GM21367 (cell line): Measurements from ENCODE around the gene GFI1B.
"Not testable (repeated sequence)": the region's sequence is repeated elsewhere in the genome, so short reads cannot be mapped to it uniquely, and the experiment has no call there.

Experiments used
- ATAC-seq: cut with Tn5 transposase; IDR thresholded peaks from one replicate; pipeline ENCODE4 v1.9.1; 2021; ENCODE audit not compliant: unreplicated experiment

GFI1B gene

DNA sequence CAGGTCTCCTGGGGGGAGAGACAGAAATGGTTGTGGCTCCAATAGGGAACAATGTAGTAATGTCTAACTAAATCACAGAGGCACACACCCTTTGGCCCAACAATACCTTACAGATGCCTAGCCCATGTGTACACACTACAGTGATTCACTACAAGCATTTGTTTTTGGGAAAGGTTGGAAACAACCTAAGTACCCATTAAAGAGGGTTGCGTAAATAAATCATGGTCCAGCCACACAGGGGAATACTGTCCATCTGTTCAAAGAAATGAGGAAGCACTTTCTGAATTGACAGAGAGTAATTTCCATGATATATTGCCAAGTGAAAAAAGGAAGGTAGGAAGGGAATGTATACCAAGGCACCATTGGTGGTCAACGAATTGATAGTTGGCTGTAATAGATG is 30.3 kb downstream of the GFI1B start:
- no peak for ATAC-seq

DNA sequence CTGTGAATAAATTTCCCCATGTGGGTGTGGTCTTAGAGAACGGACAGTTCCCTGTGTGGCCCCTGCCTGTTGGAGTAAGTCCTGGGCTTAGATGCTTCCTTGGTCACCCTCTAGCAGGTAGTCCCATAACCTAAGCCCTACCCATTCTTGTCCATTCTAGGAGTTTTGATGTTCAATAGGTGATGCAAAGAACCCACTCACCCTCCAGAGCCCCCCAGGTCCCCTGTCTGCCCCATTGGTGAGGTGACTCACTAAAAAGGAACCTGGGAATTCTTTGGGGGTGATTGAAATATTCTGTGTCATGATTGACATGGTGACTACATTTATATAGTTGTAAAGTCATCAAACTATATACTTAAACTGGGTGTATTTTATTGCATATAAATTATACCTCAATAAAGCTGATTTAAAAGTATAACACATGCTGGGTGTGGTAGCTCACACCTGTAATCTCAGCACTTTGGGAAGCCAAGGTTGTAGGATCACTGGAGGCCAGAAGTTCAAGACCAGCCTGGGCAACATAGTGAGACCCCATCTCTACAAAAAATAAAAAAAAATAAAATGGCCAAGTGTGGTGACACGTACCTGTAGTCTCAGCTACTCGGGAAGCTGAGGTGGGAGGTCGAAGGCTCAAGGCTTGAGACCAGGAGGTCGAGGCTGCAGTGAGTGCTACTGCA is 31.6 kb downstream of the GFI1B start:
- ATAC-seq: no peak

DNA sequence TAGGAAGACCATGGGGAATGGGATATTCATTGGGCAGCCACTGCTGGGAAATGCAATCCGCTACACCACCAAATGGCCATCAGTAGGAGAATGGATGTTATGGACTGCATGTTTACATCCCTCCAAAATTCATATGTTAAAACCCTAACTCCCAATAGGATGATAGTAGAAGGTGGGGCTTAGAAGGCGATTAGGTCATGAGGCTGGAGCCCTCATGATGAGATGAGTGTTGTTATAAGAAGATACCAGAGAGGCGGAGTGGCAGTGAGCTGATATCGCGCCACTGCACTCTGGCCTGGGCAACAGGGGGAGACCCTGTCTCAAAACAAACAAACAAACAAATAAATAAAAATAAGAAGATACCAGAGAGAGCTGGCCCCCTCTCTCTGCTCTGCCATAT is 36.2 kb downstream of the GFI1B start:
- no peak for ATAC-seq

DNA sequence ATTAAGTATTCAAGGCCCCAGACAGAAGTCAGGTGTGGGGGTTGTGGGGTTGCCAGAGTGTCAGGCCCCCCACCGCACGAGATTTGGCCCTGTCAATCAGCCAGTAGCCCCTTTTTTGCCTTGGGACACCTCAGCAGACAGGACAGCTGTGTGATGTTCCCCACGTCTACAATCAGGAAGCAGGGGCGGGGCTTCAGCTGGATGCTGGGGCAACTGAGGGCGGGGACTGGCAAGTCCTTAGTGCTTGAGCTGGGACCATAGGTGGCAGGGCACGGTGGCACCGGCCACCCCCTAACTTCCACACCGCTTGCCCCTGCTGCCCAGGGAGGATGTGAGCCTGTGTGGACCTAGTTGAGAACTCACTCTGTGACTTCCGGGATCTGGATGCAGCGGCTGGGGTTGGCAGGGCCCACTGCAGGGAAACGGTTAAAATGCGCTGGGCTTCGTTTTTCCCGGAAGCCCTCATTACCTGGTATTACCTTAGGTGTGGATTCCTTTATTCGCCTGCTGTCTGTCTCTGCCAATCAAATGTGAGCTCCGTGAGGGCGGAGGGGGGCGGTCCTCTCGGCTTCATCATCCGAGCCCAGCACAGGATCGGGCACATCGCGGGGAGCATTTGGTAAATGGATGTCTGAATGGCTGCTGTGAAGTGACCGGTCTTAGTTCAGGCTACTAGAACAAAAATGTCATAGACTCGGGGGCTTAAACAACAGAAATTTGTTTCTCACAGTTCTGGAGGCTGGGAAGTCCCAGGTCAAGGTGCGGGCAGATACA is 44.8 kb downstream of the GFI1B start:
- ATAC-seq: no peak

DNA sequence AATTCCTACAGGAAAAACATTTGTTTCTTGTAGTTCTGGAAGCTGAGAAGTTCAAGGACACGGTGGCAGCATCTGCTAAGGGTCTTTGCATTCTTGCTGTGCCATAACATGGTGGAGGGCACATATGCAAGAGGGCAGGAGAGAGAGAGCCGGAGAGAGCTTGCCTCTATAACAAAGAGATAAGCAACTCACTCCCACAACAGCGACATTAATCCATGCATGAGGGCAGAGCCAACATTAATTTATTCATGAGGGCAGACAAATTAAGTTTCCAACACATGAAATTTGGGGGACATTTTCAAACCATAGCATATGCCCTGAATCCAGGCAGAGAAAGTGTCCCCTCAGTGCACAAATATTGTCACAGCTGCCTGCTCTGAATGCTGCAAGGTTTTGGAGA is 47.9 kb downstream of the GFI1B start:
- ATAC-seq: no peak

DNA sequence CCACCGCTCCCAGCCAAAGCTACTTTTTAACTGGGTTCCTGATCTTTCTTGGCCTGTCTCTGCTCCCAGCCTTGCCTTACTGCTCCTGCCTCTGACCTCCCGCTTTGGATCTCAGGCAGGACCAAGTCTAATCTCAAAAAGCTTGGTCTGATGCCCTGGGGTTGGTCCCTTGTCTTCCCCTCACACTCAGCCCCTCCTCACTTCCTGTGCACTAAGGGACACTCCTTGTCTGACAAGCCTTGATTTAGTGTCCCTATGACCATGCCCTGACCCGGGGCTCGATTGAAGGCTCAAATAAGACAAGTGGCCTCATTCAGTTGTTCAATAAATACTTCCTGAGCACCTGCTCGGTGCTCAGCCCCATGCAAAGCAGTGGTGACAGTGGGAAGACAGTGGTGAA is 48.6 kb downstream of the GFI1B start:
- ATAC-seq: no peak

DNA sequence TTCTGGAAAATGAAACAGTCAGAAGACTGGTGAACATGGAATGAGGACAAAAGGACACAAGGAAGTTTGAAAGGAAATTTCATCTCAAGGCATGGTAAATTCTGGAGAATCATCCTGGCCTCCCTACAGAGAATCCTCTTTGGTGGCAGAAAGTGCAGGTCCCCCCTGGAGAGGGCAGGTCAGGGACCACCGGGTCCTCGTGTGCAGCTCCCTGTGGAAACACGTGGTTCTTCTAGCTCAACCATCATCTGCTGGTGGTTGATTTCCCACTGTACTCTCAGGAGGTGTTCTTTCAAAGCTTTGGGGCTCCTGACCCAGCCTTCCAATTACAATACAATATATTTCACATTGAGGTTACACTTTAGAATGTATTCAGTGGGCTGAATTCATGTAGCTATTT is 49.7 kb downstream of the GFI1B start:
- ATAC-seq: no peak

DNA sequence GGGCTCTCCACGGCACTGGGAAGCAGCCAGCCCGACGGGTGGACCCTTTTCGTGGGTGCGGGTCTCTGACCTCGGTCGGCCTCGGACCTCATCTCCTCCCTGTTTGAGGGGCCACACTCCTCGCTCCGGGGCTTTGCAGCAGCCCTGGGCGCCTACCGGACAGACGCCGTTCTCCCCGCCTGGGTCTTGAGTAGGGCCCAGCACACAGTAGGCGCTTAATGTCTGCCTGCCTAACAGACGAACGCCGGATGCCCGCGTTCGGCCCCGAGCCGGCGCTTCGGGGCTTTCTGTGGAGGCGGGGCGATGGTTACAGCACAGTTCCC is 51.5 kb downstream of the GFI1B start:
- no peak for ATAC-seq

DNA sequence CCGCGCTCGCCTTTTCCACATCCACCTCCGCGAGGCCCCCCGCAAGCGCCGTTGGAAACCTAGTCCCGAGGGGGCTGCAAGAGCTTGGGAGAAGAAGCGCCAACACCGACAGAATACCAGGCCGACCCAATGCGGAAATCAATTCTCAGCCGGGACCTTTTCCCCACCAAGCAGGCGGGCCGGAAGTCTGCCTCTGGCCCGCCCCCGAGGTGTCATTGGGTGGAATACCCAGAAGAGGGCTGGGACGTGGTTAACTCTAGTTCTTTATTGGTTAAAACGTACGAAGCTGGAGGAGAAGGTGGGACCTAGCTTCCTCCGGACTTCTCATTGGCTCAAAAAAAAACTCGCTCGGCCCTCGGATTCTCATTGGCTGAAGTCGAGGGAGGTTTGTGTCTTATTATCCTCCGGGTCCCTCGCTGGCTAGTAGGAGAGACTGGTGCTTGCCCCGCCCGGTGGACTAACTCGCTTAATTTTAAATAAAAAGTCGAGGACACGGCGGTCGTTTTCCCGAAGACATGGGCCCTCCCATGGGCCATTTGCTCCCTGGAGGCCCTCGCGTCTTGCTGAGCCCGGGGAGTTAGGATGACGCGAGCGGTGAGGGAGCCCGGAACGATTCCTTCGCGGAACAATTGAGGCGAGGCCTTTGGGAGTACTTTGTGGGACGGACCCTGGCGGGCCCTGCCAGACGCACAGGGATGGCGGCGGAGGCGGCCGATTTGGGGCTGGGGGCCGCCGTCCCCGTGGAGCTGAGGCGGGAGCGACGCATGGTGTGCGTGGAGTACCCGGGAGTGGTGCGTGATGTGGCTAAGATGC is 52.0 kb downstream of the GFI1B start, which contains the start of gene GTF3C5:
Gene GTF3C5 (plus strand): TSS at position 681 of the 813 bp plus-strand sequence. CDS start 15 bp downstream, at position 696.
- ATAC-seq: peak; percentile 90

DNA sequence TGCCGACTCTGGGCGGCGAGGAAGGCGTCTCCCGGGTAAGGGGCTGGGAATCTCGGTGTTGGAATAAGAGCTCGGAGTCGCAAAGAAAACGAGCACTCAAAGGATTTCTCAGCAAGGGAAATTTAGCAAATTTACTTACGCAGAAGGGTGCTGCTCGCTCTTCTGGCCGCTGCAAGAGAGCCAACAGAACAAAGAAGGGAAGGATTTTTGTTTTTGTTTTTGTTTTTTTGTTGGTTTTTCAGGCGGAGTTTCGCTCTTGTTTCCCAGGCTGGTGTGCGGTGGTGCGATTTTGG is 52.6 kb downstream of the GFI1B start:
- no peak for ATAC-seq

DNA sequence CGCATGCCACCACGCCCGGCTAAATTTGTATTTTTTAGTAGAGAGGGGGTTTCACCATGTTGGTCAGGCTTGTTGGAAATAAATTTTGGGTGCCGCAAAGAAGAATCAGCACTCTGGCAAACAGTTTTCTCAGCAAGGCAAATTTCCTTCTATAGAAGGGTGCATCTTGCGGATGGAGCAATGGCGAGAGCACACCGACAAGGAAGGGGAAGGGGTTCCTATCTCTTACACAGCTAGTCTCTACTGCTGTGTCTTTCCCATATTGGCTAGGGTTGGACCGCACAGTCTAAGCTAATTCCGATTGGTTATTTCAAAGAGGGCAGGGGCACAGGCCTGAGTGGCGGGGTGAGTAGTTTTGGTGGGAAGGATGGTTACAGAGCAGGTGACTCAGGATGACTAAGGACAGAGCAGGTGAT is 53.0 kb downstream of the GFI1B start:
- no peak for ATAC-seq

DNA sequence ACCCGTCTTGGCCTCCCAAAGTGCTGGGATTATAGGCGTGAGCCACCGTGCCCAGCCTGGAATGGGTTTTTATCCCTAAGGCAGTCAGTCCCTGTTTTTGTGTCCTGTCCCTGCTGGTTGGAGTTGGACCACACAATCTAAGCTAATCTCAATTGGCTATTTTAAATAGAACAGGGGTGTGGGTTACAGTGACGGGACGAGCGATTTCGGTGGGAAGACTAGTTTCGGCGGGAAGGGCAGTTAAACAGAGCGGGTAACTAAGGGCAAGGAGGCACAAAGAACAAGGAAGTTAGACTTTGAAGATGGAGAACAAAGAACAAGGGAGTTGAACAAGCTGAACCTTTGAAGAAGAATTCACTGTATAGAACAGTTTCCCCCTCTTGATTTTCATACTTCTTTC is 53.7 kb downstream of the GFI1B start:
- ATAC-seq: no peak

DNA sequence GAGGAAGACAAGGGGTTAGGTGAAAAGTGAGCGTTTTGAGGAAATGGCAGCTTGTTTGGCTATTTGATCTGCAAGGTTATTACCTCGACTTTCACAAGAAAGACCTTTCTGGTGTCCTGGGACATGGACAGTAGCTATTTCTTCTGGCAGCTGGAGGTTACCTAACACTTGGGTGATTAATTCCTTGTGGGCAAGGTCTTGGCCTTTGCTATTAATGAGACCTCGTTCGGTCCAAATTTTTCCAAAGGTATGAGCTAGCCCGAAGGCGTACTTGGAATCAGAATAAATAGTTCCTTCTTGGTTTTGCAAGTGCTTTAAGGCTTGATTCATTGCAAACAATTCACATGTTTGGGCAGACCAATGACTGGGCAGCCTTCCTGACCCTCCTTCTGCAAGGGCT is 57.2 kb downstream of the GFI1B start:
- no peak for ATAC-seq

DNA sequence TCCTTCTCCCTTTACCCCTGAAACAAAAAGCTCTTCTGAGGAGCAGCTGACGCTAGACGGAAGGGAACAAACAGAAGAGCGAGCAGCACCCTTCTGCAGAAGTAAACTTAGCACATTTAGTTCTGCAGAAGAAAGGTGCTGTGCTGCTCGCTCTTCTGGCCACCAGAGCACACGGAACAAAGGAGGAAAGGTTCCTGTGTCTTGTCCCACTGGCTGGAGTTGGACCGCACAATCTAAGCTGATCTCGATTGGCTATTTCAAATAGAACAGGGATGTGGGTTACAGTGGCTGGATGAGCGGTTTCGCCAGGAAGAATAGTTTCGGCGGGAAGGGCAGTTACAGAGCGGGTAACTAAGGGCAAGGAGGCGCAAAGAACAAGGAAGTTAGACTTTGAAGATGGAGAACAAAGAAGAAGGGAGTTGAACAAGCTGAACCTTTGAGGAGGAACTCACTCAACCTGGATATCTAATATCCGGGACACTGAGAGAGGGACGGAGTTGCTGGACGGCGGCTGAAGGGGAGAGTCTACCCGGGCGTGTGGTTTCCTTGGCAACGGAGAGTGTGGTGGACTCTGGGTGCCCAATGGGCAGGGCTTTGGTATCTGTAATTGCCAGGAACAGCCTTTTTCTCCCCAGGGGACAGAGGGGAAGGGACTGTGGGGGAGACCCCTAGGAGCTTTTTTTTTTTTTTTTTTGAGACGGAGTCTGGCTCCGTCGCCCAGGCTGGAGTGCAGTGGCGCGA is 59.5 kb downstream of the GFI1B start:
- ATAC-seq: no peak

DNA sequence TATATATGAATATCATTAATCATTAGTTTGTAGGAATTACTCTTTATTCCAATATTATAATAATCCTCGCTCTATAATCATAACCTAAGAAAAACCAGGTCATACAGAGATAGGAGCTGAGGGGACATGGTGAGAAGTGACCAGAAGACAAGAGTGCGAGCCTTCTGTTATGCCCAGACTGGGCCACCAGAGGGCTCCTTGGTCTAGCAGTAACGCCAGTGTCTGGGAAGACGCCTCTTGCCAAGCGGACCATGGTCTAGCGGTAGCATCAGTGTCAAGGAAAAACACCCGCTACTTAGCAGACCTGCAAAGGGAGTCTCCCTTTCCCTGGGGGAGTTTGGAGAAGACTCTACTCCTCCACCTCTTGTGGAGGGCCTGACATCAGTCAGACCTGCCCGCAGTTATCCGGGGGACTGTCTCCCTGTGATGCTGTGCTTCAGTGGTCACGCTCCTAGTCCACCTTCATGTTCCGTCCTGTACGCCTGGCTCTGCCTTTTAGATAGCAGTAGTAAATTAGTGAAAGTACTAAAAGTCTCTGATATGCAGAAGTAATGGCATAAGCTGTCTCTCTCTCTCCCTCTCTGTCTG is 62.5 kb downstream of the GFI1B start:
- ATAC-seq: not testable (repeated sequence)
